ENCODE measurements around the gene MACROD2.

Gene MACROD2

DNA sequence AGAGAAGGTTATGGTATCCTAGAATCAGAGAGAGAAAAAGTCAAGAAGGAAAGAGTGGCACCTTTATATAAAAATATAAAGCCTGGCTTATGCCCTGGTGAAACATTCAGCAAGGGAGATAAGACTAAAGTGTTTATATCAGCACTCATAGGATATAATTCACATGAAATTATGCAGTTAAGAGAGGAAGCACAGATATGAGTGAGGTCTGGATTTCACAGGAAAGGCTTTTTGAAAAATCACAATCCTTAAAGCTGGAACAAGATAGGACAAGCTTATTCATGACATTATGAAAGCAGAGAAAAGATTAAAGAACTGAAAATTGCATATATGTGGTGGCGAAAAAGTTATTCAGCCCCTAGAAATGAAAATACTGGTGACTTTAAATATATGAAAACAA is 523.3 kb downstream of the MACROD2 start:
- ChIA-PET POLR2A (no interaction called here), CTCF (no interaction called here)
- Histone ChIP-seq H3K9me3 (ENCODE audit: control insufficient read depth, insufficient read depth, low read depth, low read length) (no peaks in the 10 kb centered on the region), H3K4me1 (ENCODE audit: control insufficient read depth, insufficient read depth, low read length) (no peaks in the 10 kb centered on the region), H3K4me3 (ENCODE audit: low read depth, low read length) (no peak overlapping the region), H3K36me3 (ENCODE audit: control insufficient read depth in 2 of 2, insufficient read depth in 1 of 2, low read length in 2 of 2) (no peaks in the 10 kb centered on the region), H3K27ac (ENCODE audit: extremely low read depth, low read depth, low read length) (no peak overlapping the region)
- TF ChIP-seq ZNF560 (tag by site-specific recombination; IDR thresholded peaks at IDR 0.05; ENCODE audit: borderline replicate concordance) (no peak), ZNF473 (tag by site-specific recombination; IDR thresholded peaks at IDR 0.05) (no peak), ZNF776 (tag by site-specific recombination; IDR thresholded peaks at IDR 0.05; ENCODE audit: borderline replicate concordance) (no peak), GLI2 (tag by site-specific recombination; IDR thresholded peaks at IDR 0.05; ENCODE audit: borderline replicate concordance, low read depth) (no peak), ZNF239 (tag by site-specific recombination; IDR thresholded peaks at IDR 0.05) (no peak), ZNF658 (tag by site-specific recombination; IDR thresholded peaks at IDR 0.05) (no peak), ZNF24 (tag by site-specific recombination; IDR thresholded peaks at IDR 0.05) (no peak)
- TF ChIP-seq, protein P1, sequence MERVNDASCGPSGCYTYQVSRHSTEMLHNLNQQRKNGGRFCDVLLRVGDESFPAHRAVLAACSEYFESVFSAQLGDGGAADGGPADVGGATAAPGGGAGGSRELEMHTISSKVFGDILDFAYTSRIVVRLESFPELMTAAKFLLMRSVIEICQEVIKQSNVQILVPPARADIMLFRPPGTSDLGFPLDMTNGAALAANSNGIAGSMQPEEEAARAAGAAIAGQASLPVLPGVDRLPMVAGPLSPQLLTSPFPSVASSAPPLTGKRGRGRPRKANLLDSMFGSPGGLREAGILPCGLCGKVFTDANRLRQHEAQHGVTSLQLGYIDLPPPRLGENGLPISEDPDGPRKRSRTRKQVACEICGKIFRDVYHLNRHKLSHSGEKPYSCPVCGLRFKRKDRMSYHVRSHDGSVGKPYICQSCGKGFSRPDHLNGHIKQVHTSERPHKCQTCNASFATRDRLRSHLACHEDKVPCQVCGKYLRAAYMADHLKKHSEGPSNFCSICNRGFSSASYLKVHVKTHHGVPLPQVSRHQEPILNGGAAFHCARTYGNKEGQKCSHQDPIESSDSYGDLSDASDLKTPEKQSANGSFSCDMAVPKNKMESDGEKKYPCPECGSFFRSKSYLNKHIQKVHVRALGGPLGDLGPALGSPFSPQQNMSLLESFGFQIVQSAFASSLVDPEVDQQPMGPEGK (tag by site-specific recombination; IDR thresholded peaks at IDR 0.05): no peak
- TF ChIP-seq, protein P2, sequence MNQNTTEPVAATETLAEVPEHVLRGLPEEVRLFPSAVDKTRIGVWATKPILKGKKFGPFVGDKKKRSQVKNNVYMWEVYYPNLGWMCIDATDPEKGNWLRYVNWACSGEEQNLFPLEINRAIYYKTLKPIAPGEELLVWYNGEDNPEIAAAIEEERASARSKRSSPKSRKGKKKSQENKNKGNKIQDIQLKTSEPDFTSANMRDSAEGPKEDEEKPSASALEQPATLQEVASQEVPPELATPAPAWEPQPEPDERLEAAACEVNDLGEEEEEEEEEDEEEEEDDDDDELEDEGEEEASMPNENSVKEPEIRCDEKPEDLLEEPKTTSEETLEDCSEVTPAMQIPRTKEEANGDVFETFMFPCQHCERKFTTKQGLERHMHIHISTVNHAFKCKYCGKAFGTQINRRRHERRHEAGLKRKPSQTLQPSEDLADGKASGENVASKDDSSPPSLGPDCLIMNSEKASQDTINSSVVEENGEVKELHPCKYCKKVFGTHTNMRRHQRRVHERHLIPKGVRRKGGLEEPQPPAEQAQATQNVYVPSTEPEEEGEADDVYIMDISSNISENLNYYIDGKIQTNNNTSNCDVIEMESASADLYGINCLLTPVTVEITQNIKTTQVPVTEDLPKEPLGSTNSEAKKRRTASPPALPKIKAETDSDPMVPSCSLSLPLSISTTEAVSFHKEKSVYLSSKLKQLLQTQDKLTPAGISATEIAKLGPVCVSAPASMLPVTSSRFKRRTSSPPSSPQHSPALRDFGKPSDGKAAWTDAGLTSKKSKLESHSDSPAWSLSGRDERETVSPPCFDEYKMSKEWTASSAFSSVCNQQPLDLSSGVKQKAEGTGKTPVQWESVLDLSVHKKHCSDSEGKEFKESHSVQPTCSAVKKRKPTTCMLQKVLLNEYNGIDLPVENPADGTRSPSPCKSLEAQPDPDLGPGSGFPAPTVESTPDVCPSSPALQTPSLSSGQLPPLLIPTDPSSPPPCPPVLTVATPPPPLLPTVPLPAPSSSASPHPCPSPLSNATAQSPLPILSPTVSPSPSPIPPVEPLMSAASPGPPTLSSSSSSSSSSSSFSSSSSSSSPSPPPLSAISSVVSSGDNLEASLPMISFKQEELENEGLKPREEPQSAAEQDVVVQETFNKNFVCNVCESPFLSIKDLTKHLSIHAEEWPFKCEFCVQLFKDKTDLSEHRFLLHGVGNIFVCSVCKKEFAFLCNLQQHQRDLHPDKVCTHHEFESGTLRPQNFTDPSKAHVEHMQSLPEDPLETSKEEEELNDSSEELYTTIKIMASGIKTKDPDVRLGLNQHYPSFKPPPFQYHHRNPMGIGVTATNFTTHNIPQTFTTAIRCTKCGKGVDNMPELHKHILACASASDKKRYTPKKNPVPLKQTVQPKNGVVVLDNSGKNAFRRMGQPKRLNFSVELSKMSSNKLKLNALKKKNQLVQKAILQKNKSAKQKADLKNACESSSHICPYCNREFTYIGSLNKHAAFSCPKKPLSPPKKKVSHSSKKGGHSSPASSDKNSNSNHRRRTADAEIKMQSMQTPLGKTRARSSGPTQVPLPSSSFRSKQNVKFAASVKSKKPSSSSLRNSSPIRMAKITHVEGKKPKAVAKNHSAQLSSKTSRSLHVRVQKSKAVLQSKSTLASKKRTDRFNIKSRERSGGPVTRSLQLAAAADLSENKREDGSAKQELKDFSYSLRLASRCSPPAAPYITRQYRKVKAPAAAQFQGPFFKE (tag by site-specific recombination; IDR thresholded peaks at IDR 0.05; ENCODE audit: borderline replicate concordance): no peak

DNA sequence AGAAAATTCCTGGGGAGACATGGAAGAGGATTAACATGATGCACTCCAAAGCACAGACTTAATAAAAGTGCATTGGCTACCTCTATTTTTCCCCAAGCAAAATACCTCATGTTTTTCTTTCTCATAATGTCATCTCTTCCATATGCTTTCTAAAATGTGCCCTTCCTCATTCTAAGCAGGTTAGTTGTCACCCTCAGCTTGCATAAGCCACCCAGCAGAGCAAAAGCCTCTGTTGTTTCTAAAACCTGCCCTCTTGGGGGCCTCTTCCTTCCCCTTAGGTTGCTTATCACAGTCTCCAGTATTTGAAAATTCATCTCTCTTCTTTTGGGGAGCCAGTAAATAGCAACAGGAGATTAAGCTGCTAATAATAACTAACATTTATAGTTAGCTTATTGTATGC is 525.7 kb downstream of the MACROD2 start:
- no peak overlapping the region for H3K27ac ChIP-seq (ENCODE audit: extremely low read depth, low read depth, low read length)
- no peaks in the 10 kb centered on the region for H3K4me1 ChIP-seq (ENCODE audit: control insufficient read depth, insufficient read depth, low read length)
- ChIA-PET POLR2A (no interaction called here), CTCF (interaction anchor here (0.5 kb wide), 1 partner anchor 41 kb away, joined by 3 read pairs; no protein-coding TSS in a partner anchor)
- TF ChIP-seq, protein P3, sequence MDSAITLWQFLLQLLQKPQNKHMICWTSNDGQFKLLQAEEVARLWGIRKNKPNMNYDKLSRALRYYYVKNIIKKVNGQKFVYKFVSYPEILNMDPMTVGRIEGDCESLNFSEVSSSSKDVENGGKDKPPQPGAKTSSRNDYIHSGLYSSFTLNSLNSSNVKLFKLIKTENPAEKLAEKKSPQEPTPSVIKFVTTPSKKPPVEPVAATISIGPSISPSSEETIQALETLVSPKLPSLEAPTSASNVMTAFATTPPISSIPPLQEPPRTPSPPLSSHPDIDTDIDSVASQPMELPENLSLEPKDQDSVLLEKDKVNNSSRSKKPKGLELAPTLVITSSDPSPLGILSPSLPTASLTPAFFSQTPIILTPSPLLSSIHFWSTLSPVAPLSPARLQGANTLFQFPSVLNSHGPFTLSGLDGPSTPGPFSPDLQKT (IDR thresholded peaks at IDR 0.05; ENCODE audit: borderline replicate concordance, low read depth, low read length): no peak
- TF ChIP-seq ZNF558 (tag by site-specific recombination; IDR thresholded peaks at IDR 0.05) (no peak), GFI1B (tag by site-specific recombination; IDR thresholded peaks at IDR 0.05) (no peak), ZNF248 (tag by site-specific recombination; IDR thresholded peaks at IDR 0.05) (no peak), TRIM28 (IDR thresholded peaks at IDR 0.05; ENCODE audit: borderline replicate concordance, low read length) (no peak), ZBTB17 (tag by site-specific recombination; IDR thresholded peaks at IDR 0.05) (no peak), ZNF544 (tag by site-specific recombination; IDR thresholded peaks at IDR 0.05) (no peak)
- H3K36me3 ChIP-seq (ENCODE audit: control insufficient read depth in 2 of 2, insufficient read depth in 1 of 2, low read length in 2 of 2): no peaks in the 10 kb centered on the region
- H3K9me3 ChIP-seq (ENCODE audit: control insufficient read depth, insufficient read depth, low read depth, low read length): no peaks in the 10 kb centered on the region
- H3K4me3 ChIP-seq (ENCODE audit: low read depth, low read length): no peak overlapping the region
